GM13976 (cell line): ENCODE results near the gene SLC4A2.

Experiments
- DNase-seq: peaks from one replicate; pipeline ENCODE4 v3.0.0; 2012; ENCODE audit warnings: low spot score
- CTCF ChIP-seq: IDR thresholded peaks from 2 replicates; pipeline ENCODE4 v1.5.1; 2012; ENCODE audit warnings: borderline replicate concordance, mild to moderate bottlenecking; ENCODE audit not compliant: insufficient read depth; ENCODE audit errors: extremely low read depth, missing control alignments, control extremely low read depth
- in situ Hi-C: fragments of 300-500 bp; cut with MboI; formaldehyde crosslinking; loops from one replicate; pipeline ENCODE4 v1.12.0; 2022; ENCODE audit warnings: low sequenced_read_pairs, mixed read lengths, inconsistent platforms; ENCODE audit not compliant: unreplicated experiment

Gene SLC4A2

GRCh38 chr7:151122276-151122675 is 62.9 kb downstream of the SLC4A2 start:
- no peak for DNase-seq
- TF ChIP-seq CTCF, result no peak
- in situ Hi-C loops, result no loop called here

- DNase-seq, result no peak
- in situ Hi-C loops, result no loop called here
- no peak for TF ChIP-seq CTCF
Observed at GRCh38 chr7:151122796-151123157, 63.4 kb downstream of the SLC4A2 start.

GRCh38 chr7:151123158-151123821 is 63.9 kb downstream of the SLC4A2 start:
- no peak for DNase-seq
- no peak for TF ChIP-seq CTCF
- in situ Hi-C loops, result no loop called here

- in situ Hi-C loops, result no loop called here
- peak; percentile 98 for TF ChIP-seq CTCF
- DNase-seq, result peak; percentile 97
Observed at GRCh38 chr7:151123822-151124464, 64.6 kb downstream of the SLC4A2 start.

GRCh38 chr7:151124481-151124880 is 65.1 kb downstream of the SLC4A2 start:
- TF ChIP-seq CTCF, result no peak
- in situ Hi-C loops, result no loop called here
- DNase-seq, result no peak

- in situ Hi-C loops, result no loop called here
- DNase-seq, result no peak
- no peak for TF ChIP-seq CTCF
Observed at GRCh38 chr7:151124899-151125399, 65.6 kb downstream of the SLC4A2 start.
